T-helper 1 cell (primary cell): ENCODE data around the gene KLF13.

Experiments
- DNase-seq, 5 donors: peaks; one replicate each; pipeline ENCODE4 v3.0.0-alpha.2; 2012 to 2020

Gene KLF13

GRCh38 chr15:31365655-31366127 lies 39.1 kb downstream of the KLF13 start:
- peak; percentile 51 to 85 (median 69) for DNase-seq

- no peak for DNase-seq
Measured at GRCh38 chr15:31366169-31366734, 39.6 kb downstream of the KLF13 start.

- no peak for DNase-seq
Measured at GRCh38 chr15:31367021-31367729, 40.5 kb downstream of the KLF13 start.

- DNase-seq = peak in 1 of 5 donors; percentile 65
Measured at GRCh38 chr15:31367730-31368344, 41.2 kb downstream of the KLF13 start.

GRCh38 chr15:31369727-31370126 lies 43.1 kb downstream of the KLF13 start:
- DNase-seq = no peak

- no peak for DNase-seq
Measured at GRCh38 chr15:31371520-31372240, 45.0 kb downstream of the KLF13 start.

- no peak for DNase-seq
Measured at GRCh38 chr15:31372635-31373091, 46.0 kb downstream of the KLF13 start.

- DNase-seq = no peak
Measured at GRCh38 chr15:31373096-31373865, 46.6 kb downstream of the KLF13 start.

- DNase-seq = no peak
Measured at GRCh38 chr15:31373970-31374369, 47.3 kb downstream of the KLF13 start.

GRCh38 chr15:31374489-31374888 lies 47.9 kb downstream of the KLF13 start:
- DNase-seq = no peak

GRCh38 chr15:31374986-31375385 lies 48.4 kb downstream of the KLF13 start:
- DNase-seq = no peak

GRCh38 chr15:31375772-31376171 lies 49.1 kb downstream of the KLF13 start:
- DNase-seq = no peak

- no peak for DNase-seq
Measured at GRCh38 chr15:31376511-31376910, 49.9 kb downstream of the KLF13 start.

GRCh38 chr15:31377030-31377429 lies 50.4 kb downstream of the KLF13 start:
- DNase-seq = no peak

- DNase-seq = no peak
Measured at GRCh38 chr15:31378363-31378903, 51.8 kb downstream of the KLF13 start.

GRCh38 chr15:31379042-31379441 lies 52.4 kb downstream of the KLF13 start:
- no peak for DNase-seq

GRCh38 chr15:31379577-31379976 lies 52.9 kb downstream of the KLF13 start:
- DNase-seq = no peak

- DNase-seq = no peak
Measured at GRCh38 chr15:31381801-31382712, 55.4 kb downstream of the KLF13 start.

GRCh38 chr15:31382713-31383045 lies 56.0 kb downstream of the KLF13 start:
- DNase-seq = no peak

GRCh38 chr15:31383139-31383538 lies 56.5 kb downstream of the KLF13 start:
- no peak for DNase-seq

GRCh38 chr15:31384568-31384967 lies 57.9 kb downstream of the KLF13 start:
- no peak for DNase-seq
